Brain microvascular endothelial cell (primary cell): ENCODE measurements around the gene SNX6.
"Not testable (repeated sequence)": the region's sequence is repeated elsewhere in the genome, so short reads cannot be mapped to it uniquely, and the experiment has no call there.

Source experiments
- DNase-seq: peaks from one replicate; pipeline ENCODE4 v3.0.0-alpha.2; 2020
- H3K27ac ChIP-seq: fragments of 250-450 bp; sonication (Bioruptor Pico); 2 replicates; pipeline ENCODE4 v1.5.1; 2020; ENCODE audit warnings: mild to moderate bottlenecking, moderate library complexity
- H3K27me3 ChIP-seq: fragments of 250-450 bp; sonication (Bioruptor Pico); replicated peaks from 2 replicates; pipeline ENCODE4 v1.5.1; 2020; ENCODE audit warnings: mild to moderate bottlenecking
- H3K36me3 ChIP-seq: fragments of 250-450 bp; sonication (Bioruptor Pico); replicated peaks from 2 replicates; pipeline ENCODE4 v1.5.1; 2020; ENCODE audit warnings: mild to moderate bottlenecking
- H3K4me3 ChIP-seq: 2 replicates; pipeline ENCODE4 v1.5.1; 2011; ENCODE audit warnings: low read depth, mild to moderate bottlenecking, control low read depth, low read length, moderate library complexity
- in situ Hi-C: cut with HindIII; loops from 2 replicates; pipeline ENCODE4 v1.10.0; 2017; ENCODE audit warnings: low sequenced_read_pairs, low pct_ligation_motif_present
- TF ChIP-seq, protein P1 (sequence below): IDR thresholded peaks from 2 replicates; pipeline ENCODE4 v1.5.1; 2011; ENCODE audit warnings: low read depth, mild to moderate bottlenecking, moderate library complexity, low read length, control low read depth, inconsistent platforms; ENCODE audit errors: missing control alignments

The SNX6 gene

GRCh38 chr14:34643361-34643760 is 13.4 kb upstream of the SNX6 start:
- no peak for DNase-seq
- H3K27ac ChIP-seq, result no peak overlapping the region
- no peak overlapping the region for H3K4me3 ChIP-seq
- H3K36me3 ChIP-seq, result no peaks in the 10 kb centered on the region
- TF ChIP-seq, protein P1, sequence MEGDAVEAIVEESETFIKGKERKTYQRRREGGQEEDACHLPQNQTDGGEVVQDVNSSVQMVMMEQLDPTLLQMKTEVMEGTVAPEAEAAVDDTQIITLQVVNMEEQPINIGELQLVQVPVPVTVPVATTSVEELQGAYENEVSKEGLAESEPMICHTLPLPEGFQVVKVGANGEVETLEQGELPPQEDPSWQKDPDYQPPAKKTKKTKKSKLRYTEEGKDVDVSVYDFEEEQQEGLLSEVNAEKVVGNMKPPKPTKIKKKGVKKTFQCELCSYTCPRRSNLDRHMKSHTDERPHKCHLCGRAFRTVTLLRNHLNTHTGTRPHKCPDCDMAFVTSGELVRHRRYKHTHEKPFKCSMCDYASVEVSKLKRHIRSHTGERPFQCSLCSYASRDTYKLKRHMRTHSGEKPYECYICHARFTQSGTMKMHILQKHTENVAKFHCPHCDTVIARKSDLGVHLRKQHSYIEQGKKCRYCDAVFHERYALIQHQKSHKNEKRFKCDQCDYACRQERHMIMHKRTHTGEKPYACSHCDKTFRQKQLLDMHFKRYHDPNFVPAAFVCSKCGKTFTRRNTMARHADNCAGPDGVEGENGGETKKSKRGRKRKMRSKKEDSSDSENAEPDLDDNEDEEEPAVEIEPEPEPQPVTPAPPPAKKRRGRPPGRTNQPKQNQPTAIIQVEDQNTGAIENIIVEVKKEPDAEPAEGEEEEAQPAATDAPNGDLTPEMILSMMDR, result no peak
- in situ Hi-C loops, result no loop called here
- H3K27me3 ChIP-seq, result no peaks in the 10 kb centered on the region

DNA sequence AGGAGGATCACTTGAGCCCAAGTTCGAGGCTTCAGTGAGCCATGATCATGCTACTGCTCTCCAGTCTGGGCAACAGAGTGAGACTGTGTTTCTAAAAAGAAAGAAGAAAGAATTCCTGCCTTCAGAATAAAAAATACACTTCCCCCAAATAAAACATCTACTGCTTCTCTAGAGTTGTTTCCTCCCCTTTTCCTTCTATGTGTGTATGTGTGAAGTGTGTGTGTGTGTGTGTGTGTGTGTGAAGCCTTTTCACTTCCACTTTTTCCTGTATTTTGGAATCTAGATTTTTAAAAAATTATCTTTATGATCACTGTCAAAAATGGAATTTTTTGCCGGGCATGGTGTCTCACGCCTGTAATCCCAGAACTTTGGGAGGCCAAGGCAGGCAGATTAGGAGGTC is 12.6 kb upstream of the SNX6 start:
- DNase-seq, result no peak
- H3K4me3 ChIP-seq, result no peak overlapping the region
- TF ChIP-seq, protein P1, result no peak
- no peaks in the 10 kb centered on the region for H3K36me3 ChIP-seq
- in situ Hi-C loops, result no loop called here
- H3K27me3 ChIP-seq, result no peaks in the 10 kb centered on the region
- no peak overlapping the region for H3K27ac ChIP-seq

GRCh38 chr14:34640826-34641225 is 10.9 kb upstream of the SNX6 start:
- H3K27ac ChIP-seq, result no peak overlapping the region
- H3K36me3 ChIP-seq, result no peaks in the 10 kb centered on the region
- no peak for DNase-seq
- TF ChIP-seq, protein P1, result no peak
- H3K27me3 ChIP-seq, result no peaks in the 10 kb centered on the region
- no peak overlapping the region for H3K4me3 ChIP-seq
- in situ Hi-C loops, result no loop called here

DNA sequence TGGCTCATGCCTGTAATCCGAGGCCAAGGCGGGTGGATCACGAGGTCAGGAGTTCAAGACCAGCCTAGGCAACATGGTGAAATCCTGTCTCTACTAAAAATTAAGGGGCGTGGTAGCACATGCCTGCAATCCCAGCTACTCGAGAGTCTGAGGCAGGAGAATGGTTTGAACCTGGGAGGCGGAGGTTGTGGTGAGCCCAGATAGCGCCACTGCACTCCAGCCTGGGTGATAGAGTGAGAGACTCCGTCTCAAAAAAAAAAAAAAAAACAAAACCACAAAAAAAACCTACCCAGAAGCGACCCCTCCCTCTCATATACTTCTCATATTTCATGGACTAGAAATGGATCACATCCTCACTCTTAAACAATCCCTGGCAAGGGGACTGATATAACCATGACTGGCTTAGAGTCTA is 4.4 kb upstream of the SNX6 start:
- H3K27ac ChIP-seq, H3K4me3 ChIP-seq, DNase-seq, H3K27me3 ChIP-seq, H3K36me3 ChIP-seq, in situ Hi-C loops: not testable (repeated sequence)

DNA sequence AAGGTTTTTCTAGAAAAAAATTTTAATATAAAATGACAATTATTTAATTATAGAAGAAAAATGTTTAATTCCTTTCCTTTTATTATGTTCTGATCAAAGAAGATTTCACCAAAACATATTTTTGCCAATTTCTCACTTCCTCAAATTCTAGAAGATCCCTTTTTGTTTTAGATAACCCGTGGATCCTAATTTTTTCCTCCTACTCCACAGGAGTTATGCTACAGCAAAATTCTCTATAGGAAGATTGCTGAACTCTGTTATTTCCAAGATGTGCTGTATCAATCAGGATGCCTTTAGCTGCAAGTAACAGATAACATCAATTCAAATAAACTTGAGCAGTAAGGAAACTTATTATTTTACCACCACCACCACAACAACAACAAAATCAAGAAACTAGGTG is 3.8 kb upstream of the SNX6 start:
- in situ Hi-C loops, result no loop called here
- H3K27me3 ChIP-seq, result no peaks in the 10 kb centered on the region
- TF ChIP-seq, protein P1, result no peak
- DNase-seq, result no peak
- H3K4me3 ChIP-seq, result no peak overlapping the region
- no peaks in the 10 kb centered on the region for H3K36me3 ChIP-seq
- no peak overlapping the region for H3K27ac ChIP-seq

DNA sequence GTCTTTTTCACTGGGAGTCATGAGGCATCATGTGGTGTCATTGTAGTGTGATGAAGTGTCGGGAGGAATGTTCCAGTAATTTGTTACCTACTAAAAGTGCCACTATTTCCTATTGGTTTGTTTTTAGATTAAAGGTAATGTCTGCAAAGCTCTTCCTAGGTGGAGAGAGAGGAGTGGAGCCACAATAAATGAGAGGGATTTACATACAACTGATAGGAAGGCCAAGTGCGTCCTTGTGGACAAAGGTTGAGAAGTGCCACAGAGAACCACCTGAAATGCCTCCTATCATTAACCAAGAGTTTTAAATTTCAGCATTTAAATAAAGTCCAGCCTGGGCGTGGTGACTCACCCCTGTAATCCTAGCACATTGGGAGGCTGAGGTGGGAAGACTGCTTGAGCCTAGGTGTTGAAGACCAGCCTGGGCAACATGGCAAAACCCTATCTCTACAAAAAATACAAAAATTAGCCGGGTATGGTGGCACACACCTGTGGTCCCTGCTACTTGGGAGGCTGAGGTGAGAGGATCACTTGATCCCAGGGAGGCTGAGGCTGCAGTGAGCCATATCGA is 2.5 kb upstream of the SNX6 start:
- Histone ChIP-seq H3K36me3 (peaks cover 3% of the 10 kb centered on the region), H3K27me3 (no peaks in the 10 kb centered on the region), H3K4me3 (no peak overlapping the region), H3K27ac (no peak overlapping the region)
- TF ChIP-seq, protein P1, result no peak
- in situ Hi-C loops, result no loop called here
- no peak for DNase-seq
